PC-3 (cell line): ENCODE measurements around the gene MEGF6.

ENCODE experiments used
- CTCF ChIP-seq: fragments of 300-600 bp; sonication (generic); conservative IDR thresholded peaks from 2 replicates; pipeline ENCODE4 v1.5.1; 2017; ENCODE audit warnings: antibody characterized with exemption, low read depth, mild to moderate bottlenecking, low read length
- EZH2phosphoT487 ChIP-seq: fragments of 300-600 bp; sonication (generic); IDR thresholded peaks from 2 replicates; pipeline ENCODE4 v1.6.1; 2018; ENCODE audit warnings: mild to moderate bottlenecking, antibody characterized with exemption, low read length, borderline replicate concordance

- TF ChIP-seq CTCF (no peak), EZH2phosphoT487 (no peak)
Observed at GRCh38 chr1:3596663-3597598, 14.4 kb downstream of the MEGF6 start.
